NT2/D1 (cell line): ENCODE data around the gene KIR3DL1.

ENCODE experiments used
- SUZ12 ChIP-seq: IDR thresholded peaks from 2 replicates; pipeline ENCODE4 v1.6.1; 2011; ENCODE audit not compliant: insufficient read length, insufficient read depth; ENCODE audit errors: extremely low read depth
- YY1 ChIP-seq: IDR thresholded peaks from 2 replicates; pipeline ENCODE4 v1.6.1; 2011; ENCODE audit not compliant: insufficient read length, insufficient read depth
- ZNF274 ChIP-seq: IDR thresholded peaks from 2 replicates; pipeline ENCODE4 v1.6.1; 2011; ENCODE audit warnings: mild to moderate bottlenecking, low read depth, low read length

GRCh38 chr19:54791476-54791875 lies 24.8 kb upstream of the KIR3DL1 start:
- TF ChIP-seq YY1, result no peak
- no peak for TF ChIP-seq ZNF274
- no peak for TF ChIP-seq SUZ12
